Vagina (tissue), 2 donors: ENCODE results near the gene LRRIQ1. TPM values are rescaled to one million over a fixed set of nuclear protein-coding genes. Genes with fewer than 3 reads are reported as not detected.

Source experiments
- DNase-seq, 2 donors: peaks; one replicate each; pipeline ENCODE4 v3.0.0-alpha.2; 2017; ENCODE audit errors: extremely low spot score in 2 of 2
- H3K27ac ChIP-seq: fragments of 200-600 bp; sonication (generic); one replicate; pipeline ENCODE4 v1.5.1; 2019
- H3K27me3 ChIP-seq: fragments of 200-600 bp; sonication (generic); one replicate; pipeline ENCODE4 v1.5.1; 2019
- H3K36me3 ChIP-seq, 2 donors: fragments of 200-600 bp; sonication (generic); one replicate each; pipeline ENCODE4 v1.5.1; 2017 to 2019
- H3K4me1 ChIP-seq: fragments of 200-600 bp; sonication (generic); one replicate; pipeline ENCODE4 v1.5.1; 2019
- H3K4me3 ChIP-seq, 2 donors: fragments of 200-600 bp; sonication (generic); 1 replicate in 1 of 2; 2 replicates in 1 of 2; pipeline ENCODE4 v1.5.1; 2016 to 2019
- H3K9me3 ChIP-seq: fragments of 200-600 bp; sonication (generic); one replicate; pipeline ENCODE4 v1.5.1; 2019
- POLR2A ChIP-seq, 2 donors: fragments of 450-650 bp; IDR thresholded peaks; one replicate each; pipeline ENCODE4 v1.6.1; 2017; ENCODE audit warnings: antibody characterized with exemption in 2 of 2, mild to moderate bottlenecking in 2 of 2, moderate library complexity in 2 of 2
- POLR2AphosphoS5 ChIP-seq, 2 donors: sonication (generic); formaldehyde crosslinking; IDR thresholded peaks; one replicate each; pipeline ENCODE4 v1.9.0; 2017; ENCODE audit warnings: antibody characterized with exemption in 2 of 2, mild to moderate bottlenecking in 2 of 2, low read depth in 1 of 2; ENCODE audit not compliant: insufficient read depth in 1 of 2
- intact Hi-C: fragments of 100-400 bp; cut with DNase I; formaldehyde crosslinking; loops from one replicate; pipeline ENCODE4 v1.15.1; 2023
- total RNA-seq: library from RNA; depleted of rRNA; stranded (reverse); fragments of >200 nt; gene quantifications from one replicate; pipeline ENCODE4 v1.2.3, GENCODE V29; 2016
- TF ChIP-seq, protein P1 (sequence below), 3 experiments: fragments of 450-650 bp in 2 of 3; fragments of 200-600 bp in 1 of 3; sonication (generic) in 1 of 3; IDR thresholded peaks; one replicate each; pipeline ENCODE4 v1.5.1; 2017 to 2019; ENCODE audit warnings: antibody characterized with exemption in 3 of 3, mild to moderate bottlenecking in 2 of 3, moderate library complexity in 2 of 3

LRRIQ1 gene
- total RNA-seq, 1 donor from 2014 or later: 0.25 TPM

DNA sequence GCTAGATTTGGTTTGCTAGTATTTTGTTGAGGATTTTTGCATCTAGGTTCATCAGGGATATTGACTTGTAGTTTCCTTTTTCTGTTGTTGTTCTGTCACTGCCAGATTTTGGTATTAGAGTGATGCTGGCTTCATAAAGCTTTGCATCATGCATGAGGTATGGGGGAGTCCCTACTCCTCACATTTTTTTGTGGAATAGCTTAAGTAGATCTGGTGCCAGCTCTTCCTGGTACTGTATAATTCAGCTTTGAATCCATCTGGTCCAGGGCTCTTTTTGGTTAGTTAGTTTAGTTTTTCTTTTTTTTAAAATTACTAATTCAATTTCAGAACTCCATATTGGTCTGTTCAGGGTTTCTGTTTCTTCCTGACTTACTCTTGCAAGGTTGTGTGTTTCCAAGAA is 59.4 kb downstream of the LRRIQ1 start:
- H3K4me3 ChIP-seq: no peak overlapping the region
- intact Hi-C loops: no loop called here
- no peak overlapping the region for H3K27ac ChIP-seq
- no peaks in the 10 kb centered on the region for H3K9me3 ChIP-seq
- TF ChIP-seq, protein P1, sequence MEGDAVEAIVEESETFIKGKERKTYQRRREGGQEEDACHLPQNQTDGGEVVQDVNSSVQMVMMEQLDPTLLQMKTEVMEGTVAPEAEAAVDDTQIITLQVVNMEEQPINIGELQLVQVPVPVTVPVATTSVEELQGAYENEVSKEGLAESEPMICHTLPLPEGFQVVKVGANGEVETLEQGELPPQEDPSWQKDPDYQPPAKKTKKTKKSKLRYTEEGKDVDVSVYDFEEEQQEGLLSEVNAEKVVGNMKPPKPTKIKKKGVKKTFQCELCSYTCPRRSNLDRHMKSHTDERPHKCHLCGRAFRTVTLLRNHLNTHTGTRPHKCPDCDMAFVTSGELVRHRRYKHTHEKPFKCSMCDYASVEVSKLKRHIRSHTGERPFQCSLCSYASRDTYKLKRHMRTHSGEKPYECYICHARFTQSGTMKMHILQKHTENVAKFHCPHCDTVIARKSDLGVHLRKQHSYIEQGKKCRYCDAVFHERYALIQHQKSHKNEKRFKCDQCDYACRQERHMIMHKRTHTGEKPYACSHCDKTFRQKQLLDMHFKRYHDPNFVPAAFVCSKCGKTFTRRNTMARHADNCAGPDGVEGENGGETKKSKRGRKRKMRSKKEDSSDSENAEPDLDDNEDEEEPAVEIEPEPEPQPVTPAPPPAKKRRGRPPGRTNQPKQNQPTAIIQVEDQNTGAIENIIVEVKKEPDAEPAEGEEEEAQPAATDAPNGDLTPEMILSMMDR (IDR thresholded peaks at IDR 0.05): no peak
- no peaks in the 10 kb centered on the region for H3K27me3 ChIP-seq
- no peaks in the 10 kb centered on the region for H3K4me1 ChIP-seq
- DNase-seq: no peak
- H3K36me3 ChIP-seq: no peaks in the 10 kb centered on the region

DNA sequence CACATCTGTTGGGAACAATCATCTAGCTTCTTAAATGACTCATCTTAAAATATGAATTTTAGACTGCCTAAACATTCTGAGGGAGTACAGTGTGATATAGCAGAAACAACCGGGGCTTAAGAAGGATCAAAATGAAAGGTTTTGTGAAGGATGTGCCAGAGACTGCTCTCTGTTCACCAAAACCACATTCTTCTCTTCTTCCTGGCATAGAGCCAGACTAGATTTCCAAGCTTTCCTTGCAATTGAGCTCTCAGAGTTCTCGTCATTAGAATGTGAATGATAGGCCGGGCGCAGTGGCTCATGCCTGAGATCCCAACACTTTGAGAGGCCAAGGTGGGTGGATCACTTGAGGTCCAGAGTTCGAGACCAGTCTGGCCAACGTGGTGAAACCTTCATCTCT is 94.5 kb downstream of the LRRIQ1 start:
- H3K4me1 ChIP-seq: no peaks in the 10 kb centered on the region
- no peaks in the 10 kb centered on the region for H3K9me3 ChIP-seq
- intact Hi-C loops: no loop called here
- no peaks in the 10 kb centered on the region for H3K36me3 ChIP-seq
- no peak overlapping the region for H3K4me3 ChIP-seq
- H3K27ac ChIP-seq: no peak overlapping the region
- DNase-seq: no peak
- no peak for TF ChIP-seq POLR2A (IDR thresholded peaks at IDR 0.05)
- TF ChIP-seq, protein P1 (IDR thresholded peaks at IDR 0.05): no peak
- no peak for TF ChIP-seq POLR2AphosphoS5 (IDR thresholded peaks at IDR 0.05; ENCODE audit: insufficient read depth in 1 of 2, low read depth in 1 of 2)
- no peaks in the 10 kb centered on the region for H3K27me3 ChIP-seq

DNA sequence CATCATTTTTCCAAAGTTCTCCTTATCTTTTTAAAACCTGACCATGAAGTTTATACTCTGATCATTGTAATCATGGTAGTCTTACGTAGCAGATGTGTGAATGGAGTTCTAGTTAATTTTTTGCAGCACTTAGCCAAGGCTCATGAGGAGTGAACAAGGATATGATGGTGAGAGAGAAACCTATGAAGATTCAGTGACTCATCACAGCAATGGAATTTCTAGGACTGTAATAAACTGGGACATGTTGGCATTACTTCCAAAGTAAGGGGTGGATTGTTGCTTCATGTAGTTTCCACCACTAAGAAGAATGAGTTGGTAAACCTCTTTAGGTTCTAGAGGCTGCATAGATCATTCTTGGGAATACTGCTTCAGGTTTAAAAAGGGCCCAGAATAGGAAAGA is 102.7 kb downstream of the LRRIQ1 start:
- Histone ChIP-seq H3K4me1 (no peaks in the 10 kb centered on the region), H3K9me3 (no peaks in the 10 kb centered on the region), H3K27ac (no peak overlapping the region), H3K36me3 (no peaks in the 10 kb centered on the region), H3K4me3 (no peak overlapping the region), H3K27me3 (no peaks in the 10 kb centered on the region)
- no peak for DNase-seq
- intact Hi-C loops: no loop called here
- TF ChIP-seq, protein P1 (IDR thresholded peaks at IDR 0.05): no peak
- no peak for TF ChIP-seq POLR2AphosphoS5 (IDR thresholded peaks at IDR 0.05; ENCODE audit: insufficient read depth in 1 of 2, low read depth in 1 of 2)

DNA sequence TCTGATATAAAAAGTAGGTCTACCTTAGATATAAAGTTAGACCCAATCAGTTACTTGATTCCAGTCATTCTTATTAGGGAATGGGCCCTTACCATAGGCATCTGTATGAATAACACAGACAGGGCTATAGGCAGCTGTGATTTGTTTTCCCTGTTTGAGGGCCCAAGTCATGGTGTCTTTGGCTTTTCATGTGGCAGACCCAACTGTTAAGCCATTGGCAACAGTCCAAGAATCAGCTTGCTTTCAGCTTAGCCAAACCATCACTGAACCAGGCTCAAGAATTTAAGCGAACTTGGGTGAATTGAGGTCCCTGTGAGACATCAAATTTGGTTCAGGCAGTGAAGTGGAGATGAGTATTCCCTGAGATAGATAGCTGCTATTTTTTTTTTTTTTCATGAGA is 111.2 kb downstream of the LRRIQ1 start:
- intact Hi-C loops: no loop called here
- H3K9me3 ChIP-seq: no peaks in the 10 kb centered on the region
- H3K4me1 ChIP-seq: no peaks in the 10 kb centered on the region
- DNase-seq: no peak
- no peaks in the 10 kb centered on the region for H3K27me3 ChIP-seq
- H3K27ac ChIP-seq: no peak overlapping the region
- no peak for TF ChIP-seq POLR2AphosphoS5 (IDR thresholded peaks at IDR 0.05; ENCODE audit: insufficient read depth in 1 of 2, low read depth in 1 of 2)
- no peak for TF ChIP-seq POLR2A (IDR thresholded peaks at IDR 0.05)
- TF ChIP-seq, protein P1 (IDR thresholded peaks at IDR 0.05): no peak
- no peaks in the 10 kb centered on the region for H3K36me3 ChIP-seq
- no peak overlapping the region for H3K4me3 ChIP-seq

DNA sequence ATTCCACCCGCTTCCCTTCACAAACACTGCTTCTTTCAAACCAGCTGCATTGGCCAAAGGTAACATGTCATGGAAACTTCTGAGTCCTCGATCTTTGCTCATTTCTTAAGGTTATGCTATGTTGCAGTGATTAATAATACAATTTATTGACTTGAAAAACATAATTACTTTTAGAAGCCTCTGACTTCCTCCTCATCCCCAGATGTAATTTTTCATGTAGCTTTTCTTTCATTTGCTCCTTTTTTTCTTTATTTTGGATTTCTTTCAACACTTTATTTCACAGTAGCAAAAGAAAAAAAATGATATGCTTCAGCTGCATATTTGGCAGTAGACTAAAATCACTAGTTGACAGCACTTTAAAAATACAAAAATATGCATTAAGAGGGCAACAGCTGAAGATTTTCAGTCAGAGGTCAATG is 116.2 kb downstream of the LRRIQ1 start:
- no peak for DNase-seq
- Histone ChIP-seq H3K36me3 (no peaks in the 10 kb centered on the region), H3K4me3 (no peak overlapping the region), H3K4me1 (no peaks in the 10 kb centered on the region), H3K27me3 (no peaks in the 10 kb centered on the region), H3K9me3 (no peaks in the 10 kb centered on the region), H3K27ac (no peak overlapping the region)
- no peak for TF ChIP-seq POLR2AphosphoS5 (IDR thresholded peaks at IDR 0.05; ENCODE audit: insufficient read depth in 1 of 2, low read depth in 1 of 2)
- intact Hi-C loops: no loop called here

DNA sequence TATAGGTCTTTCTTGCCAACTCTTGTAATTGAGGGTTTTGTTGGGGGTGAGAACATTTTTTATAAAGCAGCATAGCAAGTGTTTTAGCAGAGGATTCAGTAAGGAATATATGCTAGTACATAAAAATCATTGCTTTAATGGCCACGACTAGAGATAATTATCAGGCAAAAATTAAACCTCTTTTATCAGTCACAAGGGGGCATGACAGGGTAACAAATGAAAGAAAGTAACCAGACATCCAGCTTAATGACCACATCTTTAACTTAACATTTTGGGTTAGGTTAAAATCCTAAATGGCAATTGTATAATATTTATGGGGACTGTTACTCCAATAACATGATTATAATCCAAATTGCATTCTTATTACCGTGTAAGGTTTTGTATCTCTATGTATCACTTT is 119.6 kb downstream of the LRRIQ1 start:
- intact Hi-C loops: no loop called here
- H3K4me1 ChIP-seq: no peaks in the 10 kb centered on the region
- H3K27ac ChIP-seq: no peak overlapping the region
- H3K9me3 ChIP-seq: no peaks in the 10 kb centered on the region
- DNase-seq: no peak
- H3K4me3 ChIP-seq: no peak overlapping the region
- TF ChIP-seq, protein P1 (IDR thresholded peaks at IDR 0.05): peak in 1 of 3 experiments; percentile 10
- TF ChIP-seq POLR2A (IDR thresholded peaks at IDR 0.05) (no peak), POLR2AphosphoS5 (IDR thresholded peaks at IDR 0.05; ENCODE audit: insufficient read depth in 1 of 2, low read depth in 1 of 2) (no peak)
- no peaks in the 10 kb centered on the region for H3K36me3 ChIP-seq
- no peaks in the 10 kb centered on the region for H3K27me3 ChIP-seq
